HCT116 (cell line): ENCODE data around the gene ALDH3A1. TPM values are rescaled to one million over a fixed set of nuclear protein-coding genes. Genes with fewer than 3 reads are reported as not detected.

Experiments used
- ATAC-seq: fragments of 200-7000 bp; cut with Tn5 transposase; 2 replicates; pipeline ENCODE4 v1.9.1; 2020; ENCODE audit warnings: mild to moderate bottlenecking, moderate library complexity
- BruUV-seq: library from RNA; stranded (reverse); fragments of 400-500 nt; replicated peaks from 2 replicates; lab custom pipeline; 2021; lab: Mats Ljungman, UMichigan
- CTCF ChIA-PET: fragments of 300-600 bp; sonication (Branson Sonifier 250); formaldehyde crosslinking; loops from one replicate; lab custom pipeline; 2021; ENCODE audit warnings: antibody characterized with exemption; lab: Charles Lee
- POLR2A ChIA-PET: fragments of 300-600, 350-600 bp; sonication (Branson Sonifier 250); formaldehyde crosslinking; loops from one replicate; lab custom pipeline; 2021; ENCODE audit warnings: antibody characterized with exemption; lab: Charles Lee
- RAD21 ChIA-PET, 2 experiments: fragments of 300-600 bp; sonication (Branson Sonifier 250); formaldehyde crosslinking; loops; one replicate each; lab custom pipeline; 2023; ENCODE audit warnings: low total read pairs in 2 of 2; ENCODE audit not compliant: uncharacterized antibody in 2 of 2, unreplicated experiment in 2 of 2, low non-redundant PET in 1 of 2; lab: Charles Lee
- DNase-seq: peaks from one replicate; pipeline ENCODE4 v3.0.0-alpha.2; 2010; ENCODE audit warnings: low read depth, low spot score
- H2AFZ ChIP-seq: fragments of 200-600 bp; shearing (Covaris generic), sonication (generic); 2 replicates; pipeline ENCODE4 v1.6.1; 2017; ENCODE audit warnings: low read depth, mixed run types, mixed read lengths, antibody characterized with exemption, low read length; ENCODE audit not compliant: poor library complexity, severe bottlenecking
- H3K27ac ChIP-seq: 2 replicates; pipeline ENCODE4 v1.5.1; 2012; ENCODE audit warnings: low read depth, low read length
- H3K27me3 ChIP-seq: fragments of 200-600 bp; sonication (generic); 2 replicates; pipeline ENCODE4 v1.6.1; 2016; ENCODE audit warnings: mixed run types, low read length, mixed read lengths; ENCODE audit not compliant: insufficient read depth
- H3K36me3 ChIP-seq, 2 experiments: fragments of 200-500 bp in 1 of 2; fragments of 200-600 bp in 1 of 2; sonication (Bioruptor generic) in 1 of 2; sonication (generic) in 1 of 2; 2 replicates each; pipeline versions ENCODE4 v1.5.1 to v1.6.1; 2014 to 2016; ENCODE audit warnings: low read length in 2 of 2, inconsistent platforms in 1 of 2, mixed read lengths in 1 of 2, mixed run types in 1 of 2; ENCODE audit not compliant: insufficient read depth in 2 of 2, control insufficient read depth in 1 of 2
- H3K4me1 ChIP-seq, 2 experiments: fragments of 200-600 bp in 1 of 2; sonication (generic) in 1 of 2; 2 replicates each; pipeline versions ENCODE4 v1.5.1 to v1.6.1; 2012 to 2017; ENCODE audit warnings: low read length in 2 of 2, inconsistent platforms in 1 of 2, mild to moderate bottlenecking in 1 of 2, mixed read lengths in 1 of 2, mixed run types in 1 of 2, moderate library complexity in 1 of 2; ENCODE audit not compliant: insufficient read depth in 2 of 2, control insufficient read depth in 1 of 2
- H3K4me2 ChIP-seq: fragments of 200-600 bp; sonication (generic); 2 replicates; pipeline ENCODE4 v1.6.1; 2017; ENCODE audit warnings: mixed run types, low read length, mixed read lengths
- H3K4me3 ChIP-seq, 2 experiments: fragments of 200-600 bp in 1 of 2; sonication (generic) in 1 of 2; replicated peaks in 1 of 2; 2 replicates each; pipeline ENCODE4 v1.5.1; 2011 to 2016; ENCODE audit warnings: low read length in 2 of 2, control low read depth in 1 of 2, low read depth in 1 of 2, mild to moderate bottlenecking in 1 of 2, mixed read lengths in 1 of 2, mixed run types in 1 of 2
- H3K79me2 ChIP-seq: fragments of 200-600 bp; sonication (generic); 2 replicates; pipeline ENCODE4 v1.6.1; 2017; ENCODE audit warnings: mild to moderate bottlenecking, mixed run types, low read length, moderate library complexity, mixed read lengths; ENCODE audit not compliant: insufficient read depth
- H3K9ac ChIP-seq: fragments of 200-600 bp; sonication (generic); 2 replicates; pipeline ENCODE4 v1.6.1; 2016; ENCODE audit warnings: low read length, mixed read lengths
- H3K9me2 ChIP-seq: fragments of 200-600 bp; sonication (generic), shearing (Covaris generic); 2 replicates; pipeline ENCODE4 v1.6.1; 2017; ENCODE audit warnings: mixed run types, mild to moderate bottlenecking, moderate library complexity; ENCODE audit not compliant: insufficient read depth
- H3K9me3 ChIP-seq, 2 experiments: fragments of 200-500 bp in 1 of 2; fragments of 200-600 bp in 1 of 2; sonication (Bioruptor generic) in 1 of 2; sonication (generic) in 1 of 2; 2 replicates each; pipeline ENCODE4 v1.6.1; 2014 to 2017; ENCODE audit warnings: low read length in 2 of 2, mixed read lengths in 2 of 2, inconsistent platforms in 1 of 2, low read depth in 1 of 2, mild to moderate bottlenecking in 1 of 2, mixed run types in 1 of 2, moderate library complexity in 1 of 2; ENCODE audit not compliant: control insufficient read depth in 1 of 2, insufficient read depth in 1 of 2
- H4K20me1 ChIP-seq: fragments of 200-600 bp; sonication (generic), shearing (Covaris generic); 2 replicates; pipeline ENCODE4 v1.6.1; 2017; ENCODE audit warnings: mixed run types, mild to moderate bottlenecking, moderate library complexity; ENCODE audit not compliant: insufficient read depth
- ATF3 ChIP-seq: IDR thresholded peaks from 2 replicates; pipeline ENCODE4 v1.6.1; 2012
- CBX3 ChIP-seq: IDR thresholded peaks from 2 replicates; pipeline ENCODE4 v1.6.1; 2012; ENCODE audit warnings: low read depth
- CEBPB ChIP-seq: IDR thresholded peaks from 2 replicates; pipeline ENCODE4 v1.6.1; 2012; ENCODE audit warnings: low read depth
- CTCF ChIP-seq, 3 experiments: fragments of 200-600 bp in 1 of 3; sonication (generic) in 1 of 3; IDR thresholded peaks in 2 of 3; conservative IDR thresholded peaks in 1 of 3; 2 replicates each; pipeline ENCODE4 v1.5.1; 2012 to 2017; ENCODE audit warnings: low read depth in 2 of 3, low read length in 2 of 3, antibody characterized with exemption in 1 of 3, borderline replicate concordance in 1 of 3, control low read depth in 1 of 3, mild to moderate bottlenecking in 1 of 3, mixed read lengths in 1 of 3, mixed run types in 1 of 3, moderate library complexity in 1 of 3; ENCODE audit not compliant: insufficient read depth in 1 of 3
- ELF1 ChIP-seq: IDR thresholded peaks from 2 replicates; pipeline ENCODE4 v1.6.1; 2012; ENCODE audit warnings: low read depth, borderline replicate concordance
- EZH2 ChIP-seq: fragments of 200-600 bp; sonication (generic); IDR thresholded peaks from 2 replicates; pipeline ENCODE4 v1.6.1; 2017; ENCODE audit warnings: antibody characterized with exemption, mixed run types
- EZH2phosphoT487 ChIP-seq: fragments of 200-600 bp; IDR thresholded peaks from 2 replicates; pipeline ENCODE4 v1.6.1; 2018; ENCODE audit warnings: antibody characterized with exemption, borderline replicate concordance
- MAX ChIP-seq: IDR thresholded peaks from 2 replicates; pipeline ENCODE4 v1.6.1; 2012
- REST ChIP-seq: IDR thresholded peaks from 2 replicates; pipeline ENCODE4 v1.6.1; 2012; ENCODE audit warnings: low read depth
- SIN3A ChIP-seq: IDR thresholded peaks from 2 replicates; pipeline ENCODE4 v1.6.1; 2012; ENCODE audit warnings: low read depth
- SRF ChIP-seq: IDR thresholded peaks from 2 replicates; pipeline ENCODE4 v1.6.1; 2012; ENCODE audit warnings: low read depth
- TCF7L2 ChIP-seq: IDR thresholded peaks from 2 replicates; pipeline ENCODE4 v1.7.0; 2011; ENCODE audit warnings: borderline replicate concordance, inconsistent platforms; ENCODE audit not compliant: insufficient read depth, insufficient read length; ENCODE audit errors: extremely low read depth
- intact Hi-C: fragments of 100-400 bp; cut with micrococcal nuclease; formaldehyde crosslinking; loops from 2 replicates; pipeline ENCODE4 v1.10.0; 2022
- total RNA-seq: library from RNA; stranded (reverse); gene quantifications from one replicate; pipeline ENCODE4 v1.2.1, GENCODE V29; 2021; ENCODE audit not compliant: unreplicated experiment

ALDH3A1 gene
- total RNA-seq, 1 experiment from 2014 or later = 0.86 TPM

GRCh38 chr17:19750835-19751234 lies 2.7 kb upstream of the ALDH3A1 start (continued):
- no peak for TF ChIP-seq CTCF (IDR thresholded peaks at IDR 0.05 in 2 of 3, conservative IDR thresholded peaks at IDR 0.05 in 1 of 3; ENCODE audit: borderline replicate concordance in 1 of 3, insufficient read depth in 1 of 3, low read depth in 2 of 3, low read length in 2 of 3)
- TF ChIP-seq, all 23 proteins: peak for 0

- ChIA-PET CTCF (interaction anchor here (4.2 kb wide), 1 partner anchor 12 kb away, joined by 40 read pairs; no protein-coding TSS in a partner anchor), RAD21 (no interaction called here), POLR2A (no interaction called here)
- Histone ChIP-seq H3K4me2 (no peak overlapping the region), H3K79me2 (no peaks in the 10 kb centered on the region), H3K9ac (no peak overlapping the region), H3K9me3 (no peaks in the 10 kb centered on the region), H3K27me3 (no peaks in the 10 kb centered on the region), H3K36me3 (no peaks in the 10 kb centered on the region), H2AFZ (no peak overlapping the region), H3K4me1 (peaks cover 42 to 59% of the 10 kb centered on the region in 2 experiments), H3K27ac (no peak overlapping the region), H4K20me1 (no peaks in the 10 kb centered on the region), H3K4me3 (no peak overlapping the region), H3K9me2 (no peaks in the 10 kb centered on the region)
- DNase-seq (no peak), ATAC-seq (no peak)
- TF ChIP-seq CEBPB = no peak
- TF ChIP-seq TCF7L2 = no peak
- TF ChIP-seq ATF3 = no peak
- no peak for TF ChIP-seq ELF1
- no peak for TF ChIP-seq MAX
- TF ChIP-seq SIN3A = no peak
- TF ChIP-seq EZH2 = no peak
- TF ChIP-seq REST = no peak
- no peak for TF ChIP-seq SRF
- no peak for TF ChIP-seq CBX3
- no peak for TF ChIP-seq EZH2phosphoT487
- TF ChIP-seq CTCF (IDR thresholded peaks at IDR 0.05 in 2 of 3, conservative IDR thresholded peaks at IDR 0.05 in 1 of 3; ENCODE audit: borderline replicate concordance in 1 of 3, insufficient read depth in 1 of 3, low read depth in 2 of 3, low read length in 2 of 3) = no peak
- no TSS peak for BruUV-seq
- intact Hi-C loops = loop anchor here (5.0 kb wide), 4 partner anchors 103 to 388 kb away; partner anchors contain the start of genes ALDH3A2, B9D1 and MAPK7
Observed at GRCh38 chr17:19750020-19750572, 2.0 kb upstream of the ALDH3A1 start.
